Measurements from ENCODE around the gene ESRRB. TPM values are rescaled to one million over a fixed set of nuclear protein-coding genes. Genes with fewer than 3 reads are reported as not detected.

Gene ESRRB
- 0.05 and 0.06 TPM in 2 replicates for polyA plus RNA-seq (2012; rRNA removed)
- polyA plus RNA-seq (2012; cell fraction: cytosol; rRNA removed), result 0.04 TPM in 1 of 2 replicates, not detected in the other
- polyA plus RNA-seq (2012; cell fraction: nucleus; rRNA removed), result 0.11 and 0.14 TPM in 2 replicates

GRCh38 chr14:76375947-76376404 is at the start of gene ESRRB:
Gene ESRRB (plus strand): TSS chr14:76376137. CDS start chr14:76376402, 265 bp downstream.
- ChIA-PET POLR2A (interaction anchor here (0.6 to 0.8 kb wide), 2 partner anchors 206 to 237 kb away, joined by 3 to 7 read pairs; no protein-coding TSS in a partner anchor), CTCF (interaction anchor here (1.1 to 3.6 kb wide), 3 partner anchors 11 to 325 kb away, joined by 8 to 13 read pairs (median 10); no protein-coding TSS in a partner anchor)
- H3F3A ChIP-seq (replicated peaks; ENCODE audit: insufficient read depth), result no peaks in the 10 kb centered on the region
- peaks cover 3 to 7% of the 10 kb centered on the region in 2 experiments; a peak in 2 of 4 replicates for H3K4me1 ChIP-seq (ENCODE audit: control insufficient read depth in 1 of 2, insufficient read depth in 2 of 2, low read depth in 1 of 2, low read length in 1 of 2)
- H2AFZ ChIP-seq (ENCODE audit: low read depth), result peak within 1 kb of the TSS; percentile 63; the same call in 1 of the 2 replicates
- no peaks in the 10 kb centered on the region for H3K9me2 ChIP-seq
- no peak within 1 kb of the TSS for H3K27ac ChIP-seq (ENCODE audit: low read depth in 2 of 2, low read length in 1 of 2)
- H4K20me1 ChIP-seq (ENCODE audit: insufficient read depth), result no peaks in the 10 kb centered on the region
- H3K4me2 ChIP-seq, result peak within 1 kb of the TSS; percentile 72
- H3K9me3 ChIP-seq, result no peaks in the 10 kb centered on the region
- H3K9ac ChIP-seq, result no peak within 1 kb of the TSS
- 7% methylated on average over 16 of the region's 29 CpGs for WGBS (ENCODE audit: low lambda C conversion rate)
- H3K4me3 ChIP-seq (ENCODE audit: low read depth in 2 of 2, low read length in 1 of 2), result peak within 1 kb of the TSS; percentile 42 to 55
- H3K79me2 ChIP-seq (ENCODE audit: insufficient read depth), result no peaks in the 10 kb centered on the region
- peak; percentile 54 for DNase-seq
- H3K27me3 ChIP-seq (ENCODE audit: insufficient read depth), result peaks cover 85% of the 10 kb centered on the region
- H3K36me3 ChIP-seq (replicated peaks in 1 of 2; ENCODE audit: control insufficient read depth in 1 of 2, insufficient read depth in 2 of 2, low read length in 1 of 2), result no peaks in the 10 kb centered on the region
- TF ChIP-seq POLR2AphosphoS5 (IDR thresholded peaks at IDR 0.05; ENCODE audit: low read depth, low read length) (no peak), GABPA (IDR thresholded peaks at IDR 0.05; ENCODE audit: low read depth) (no peak), MEF2A (IDR thresholded peaks at IDR 0.05; ENCODE audit: borderline replicate concordance, low read depth) (no peak), EP300 (IDR thresholded peaks at IDR 0.05; ENCODE audit: borderline replicate concordance in 1 of 2, low read depth in 1 of 2, low read length in 1 of 2) (no peak)

- Histone ChIP-seq H3K27me3 (ENCODE audit: insufficient read depth) (peaks cover 14% of the 10 kb centered on the region; the same call in 1 of the 2 replicates), H3K4me2 (no peak overlapping the region), H3K9me2 (no peaks in the 10 kb centered on the region), H4K20me1 (ENCODE audit: insufficient read depth) (no peaks in the 10 kb centered on the region), H3K9ac (no peak overlapping the region), H3K9me3 (no peaks in the 10 kb centered on the region), H3K4me1 (ENCODE audit: control insufficient read depth in 1 of 2, insufficient read depth in 2 of 2, low read depth in 1 of 2, low read length in 1 of 2) (no peaks in the 10 kb centered on the region; a peak in 1 of 4 replicates), H2AFZ (ENCODE audit: low read depth) (no peak overlapping the region), H3K27ac (ENCODE audit: low read depth in 2 of 2, low read length in 1 of 2) (no peak overlapping the region), H3F3A (replicated peaks; ENCODE audit: insufficient read depth) (no peaks in the 10 kb centered on the region), H3K36me3 (replicated peaks in 1 of 2; ENCODE audit: control insufficient read depth in 1 of 2, insufficient read depth in 2 of 2, low read length in 1 of 2) (no peaks in the 10 kb centered on the region), H3K79me2 (ENCODE audit: insufficient read depth) (no peaks in the 10 kb centered on the region), H3K4me3 (ENCODE audit: low read depth in 2 of 2, low read length in 1 of 2) (no peak overlapping the region)
- DNase-seq, result no peak
- ChIA-PET POLR2A (no interaction called here), CTCF (interaction anchor here (2.7 kb wide), 1 partner anchor 26 kb away, joined by 9 read pairs; no protein-coding TSS in a partner anchor)
- WGBS (ENCODE audit: low lambda C conversion rate), result 52% methylated on average over 7 of the region's 11 CpGs
- no peak for TF ChIP-seq EP300 (IDR thresholded peaks at IDR 0.05; ENCODE audit: borderline replicate concordance in 1 of 2, low read depth in 1 of 2, low read length in 1 of 2)
Observed at GRCh38 chr14:76326918-76327689, 48.8 kb upstream of the ESRRB start.

GRCh38 chr14:76328457-76329137 is 47.3 kb upstream of the ESRRB start:
- Histone ChIP-seq H3K27ac (ENCODE audit: low read depth in 2 of 2, low read length in 1 of 2) (no peak overlapping the region), H3F3A (replicated peaks; ENCODE audit: insufficient read depth) (no peaks in the 10 kb centered on the region), H3K79me2 (ENCODE audit: insufficient read depth) (no peaks in the 10 kb centered on the region), H3K4me1 (ENCODE audit: control insufficient read depth in 1 of 2, insufficient read depth in 2 of 2, low read depth in 1 of 2, low read length in 1 of 2) (no peaks in the 10 kb centered on the region; a peak in 1 of 4 replicates), H2AFZ (ENCODE audit: low read depth) (no peak overlapping the region), H3K9me3 (no peaks in the 10 kb centered on the region), H3K4me3 (ENCODE audit: low read depth in 2 of 2, low read length in 1 of 2) (no peak overlapping the region), H3K9me2 (no peaks in the 10 kb centered on the region), H3K4me2 (no peak overlapping the region), H3K27me3 (ENCODE audit: insufficient read depth) (peaks cover 14% of the 10 kb centered on the region; the same call in 1 of the 2 replicates), H3K36me3 (replicated peaks in 1 of 2; ENCODE audit: control insufficient read depth in 1 of 2, insufficient read depth in 2 of 2, low read length in 1 of 2) (no peaks in the 10 kb centered on the region), H4K20me1 (ENCODE audit: insufficient read depth) (no peaks in the 10 kb centered on the region), H3K9ac (no peak overlapping the region)
- ChIA-PET CTCF (interaction anchor here (0.6 to 0.7 kb wide), 2 partner anchors 317 to 319 kb away, joined by 3 read pairs; no protein-coding TSS in a partner anchor), POLR2A (no interaction called here)
- 46% methylated on average over 7 of the region's 8 CpGs for WGBS (ENCODE audit: low lambda C conversion rate)
- no peak for DNase-seq
- TF ChIP-seq MXI1 (IDR thresholded peaks at IDR 0.05; ENCODE audit: low read depth, low read length), result no peak
- no peak for TF ChIP-seq RXRA (IDR thresholded peaks at IDR 0.05; ENCODE audit: borderline replicate concordance, low read depth)
- TF ChIP-seq SIN3A (IDR thresholded peaks at IDR 0.05; ENCODE audit: borderline replicate concordance, low read depth, low read length), result no peak
- no peak for TF ChIP-seq CTCF (IDR thresholded peaks at IDR 0.05)
- no peak for TF ChIP-seq USF1 (IDR thresholded peaks at IDR 0.05; ENCODE audit: borderline replicate concordance, low read depth)
- no peak for TF ChIP-seq CHD2 (IDR thresholded peaks at IDR 0.05; ENCODE audit: low read length, partially characterized antibody)
- TF ChIP-seq EP300 (IDR thresholded peaks at IDR 0.05; ENCODE audit: borderline replicate concordance in 1 of 2, low read depth in 1 of 2, low read length in 1 of 2), result no peak
- no peak for TF ChIP-seq ZBTB33 (IDR thresholded peaks at IDR 0.05; ENCODE audit: borderline replicate concordance, low read depth)
- no peak for TF ChIP-seq JUND (IDR thresholded peaks at IDR 0.05)
- no peak for TF ChIP-seq TAF1 (IDR thresholded peaks at IDR 0.05; ENCODE audit: borderline replicate concordance, low read depth, low read length)
